MG63 (cell line): ENCODE measurements around the gene VPS39. TPM values are rescaled to one million over a fixed set of nuclear protein-coding genes. Genes with fewer than 3 reads are reported as not detected.

Source experiments
- DNase-seq: peaks from one replicate; pipeline ENCODE4 v3.0.0-alpha.2; 2020
- H3K27me3 ChIP-seq: fragments of 250-450 bp; sonication (Bioruptor Pico); 2 replicates; pipeline ENCODE4 v1.5.1; 2020; ENCODE audit warnings: mild to moderate bottlenecking, moderate library complexity
- H3K36me3 ChIP-seq: fragments of 250-450 bp; sonication (Bioruptor Pico); 2 replicates; pipeline ENCODE4 v1.5.1; 2020; ENCODE audit warnings: mild to moderate bottlenecking, moderate library complexity
- H3K4me3 ChIP-seq: fragments of 250-450 bp; sonication (Bioruptor Pico); 2 replicates; pipeline ENCODE4 v1.5.1; 2020; ENCODE audit warnings: mild to moderate bottlenecking, moderate library complexity
- H3K9me3 ChIP-seq: fragments of 250-450 bp; sonication (Bioruptor Pico); 2 replicates; pipeline ENCODE4 v1.5.1; 2020; ENCODE audit warnings: mild to moderate bottlenecking, moderate library complexity
- total RNA-seq: library from RNA; depleted of rRNA; stranded (reverse); fragments of >200 nt; shearing (Covaris generic); gene quantifications from 2 replicates; pipeline ENCODE4 v1.2.3, GENCODE V29; 2014; ENCODE audit warnings: low replicate concordance

The VPS39 gene
- total RNA-seq, 1 experiment from 2014 or later = 8.7 TPM

DNA sequence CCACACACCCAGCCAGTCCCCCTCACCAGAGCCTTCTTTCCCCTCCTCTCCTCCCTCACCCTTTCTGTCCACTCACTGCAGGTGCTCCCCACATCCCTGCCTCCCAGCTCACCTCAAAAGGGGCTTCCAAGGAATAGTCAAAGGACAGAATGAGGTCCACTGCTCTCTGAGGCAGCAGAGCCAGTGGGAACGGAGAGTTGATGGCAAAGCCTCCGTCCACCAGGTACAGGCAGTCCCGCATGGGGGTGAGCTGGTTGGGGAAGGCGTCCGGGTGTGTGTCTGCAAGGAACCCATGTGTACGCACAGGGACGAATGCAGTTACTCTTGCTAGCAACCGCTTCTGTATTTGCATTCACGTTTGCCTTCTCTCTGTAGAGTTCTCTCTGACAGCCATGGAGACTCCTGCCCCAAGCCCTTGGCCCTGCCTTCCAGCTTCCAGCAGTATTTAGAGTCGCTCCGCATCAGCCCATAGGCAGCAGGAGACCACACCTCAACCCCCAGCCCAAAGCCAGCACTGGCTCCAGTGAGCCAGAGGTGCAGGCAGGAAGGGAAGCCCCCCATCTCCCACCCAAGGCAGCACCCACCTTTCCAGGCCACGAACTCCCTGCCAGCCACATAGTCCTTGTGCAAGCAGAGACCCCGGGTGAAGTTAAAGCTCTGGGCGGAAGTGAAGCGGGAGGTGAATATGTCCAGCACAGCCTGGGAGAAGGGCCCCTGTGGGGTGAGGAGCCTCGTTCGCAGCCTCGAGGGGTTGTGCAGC, 64.1 kb downstream of the VPS39 start:
- Histone ChIP-seq H3K4me3 (no peak overlapping the region), H3K36me3 (no peaks in the 10 kb centered on the region), H3K9me3 (no peaks in the 10 kb centered on the region), H3K27me3 (no peaks in the 10 kb centered on the region)
- no peak for DNase-seq

DNA sequence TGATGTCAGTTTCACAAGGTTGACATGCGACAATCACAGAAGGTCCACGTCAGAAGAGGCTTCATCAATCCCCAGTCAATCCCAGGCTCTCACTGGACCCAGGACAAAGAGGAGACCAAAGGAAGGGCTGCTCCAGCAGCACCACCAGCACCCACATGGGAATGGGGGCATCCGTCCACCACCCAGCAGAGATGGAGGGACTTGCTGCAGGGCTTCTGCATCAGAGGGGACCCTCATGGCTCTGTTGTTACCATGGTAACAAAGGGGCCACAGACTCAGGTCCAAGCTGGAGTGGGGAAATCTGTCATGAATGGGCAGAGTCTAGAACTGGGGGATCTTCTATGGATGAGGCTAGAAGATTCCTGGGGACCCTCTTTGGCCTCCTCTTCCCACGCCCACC, 64.7 kb downstream of the VPS39 start:
- H3K9me3 ChIP-seq = no peaks in the 10 kb centered on the region
- no peaks in the 10 kb centered on the region for H3K27me3 ChIP-seq
- no peak for DNase-seq
- no peaks in the 10 kb centered on the region for H3K36me3 ChIP-seq
- H3K4me3 ChIP-seq = no peak overlapping the region

DNA sequence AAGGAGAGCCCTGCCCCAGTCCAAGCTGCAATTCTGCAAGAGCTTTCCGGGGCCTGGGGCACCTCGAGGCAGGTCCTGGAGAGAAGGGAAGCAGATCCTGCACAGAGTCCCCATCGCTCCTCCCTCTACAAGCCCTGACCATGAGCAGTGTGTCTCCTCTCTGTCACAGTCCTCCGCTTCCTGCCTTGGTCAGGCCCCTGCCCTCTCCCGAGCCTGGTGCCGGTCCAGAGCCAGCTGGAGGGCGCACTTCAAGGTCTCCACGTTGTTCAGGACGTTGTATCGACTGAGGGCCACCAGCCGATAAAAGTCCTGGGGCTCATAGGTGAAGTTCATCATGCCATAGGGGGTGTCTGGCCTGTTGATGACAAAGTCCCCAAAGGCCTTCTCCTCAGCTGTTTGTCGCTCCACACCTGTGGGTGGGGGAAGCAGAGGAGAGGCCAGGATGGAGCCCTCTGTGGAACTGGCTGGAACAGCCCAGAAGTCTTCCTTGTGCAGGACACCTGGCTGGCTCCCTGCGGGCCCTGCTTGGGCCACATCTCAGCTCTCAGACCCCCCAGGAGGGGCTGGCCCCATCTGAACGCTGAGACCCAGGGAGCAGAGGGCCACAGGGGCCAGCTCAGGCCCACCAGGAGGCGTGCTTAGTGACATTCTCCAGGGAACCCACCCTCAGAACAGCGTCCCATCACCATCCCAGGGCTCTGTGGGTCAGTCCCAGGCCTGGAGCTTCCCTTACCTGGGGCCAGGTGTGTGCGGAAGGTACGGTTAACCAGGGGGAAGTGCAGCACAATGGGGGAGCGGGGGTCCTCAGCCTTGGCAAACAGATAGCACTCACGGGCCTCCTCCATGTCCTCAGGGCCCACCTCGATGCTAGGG, 66.1 kb downstream of the VPS39 start:
- H3K36me3 ChIP-seq = no peaks in the 10 kb centered on the region
- H3K27me3 ChIP-seq = no peaks in the 10 kb centered on the region
- no peak for DNase-seq
- H3K9me3 ChIP-seq = no peaks in the 10 kb centered on the region
- no peak overlapping the region for H3K4me3 ChIP-seq

DNA sequence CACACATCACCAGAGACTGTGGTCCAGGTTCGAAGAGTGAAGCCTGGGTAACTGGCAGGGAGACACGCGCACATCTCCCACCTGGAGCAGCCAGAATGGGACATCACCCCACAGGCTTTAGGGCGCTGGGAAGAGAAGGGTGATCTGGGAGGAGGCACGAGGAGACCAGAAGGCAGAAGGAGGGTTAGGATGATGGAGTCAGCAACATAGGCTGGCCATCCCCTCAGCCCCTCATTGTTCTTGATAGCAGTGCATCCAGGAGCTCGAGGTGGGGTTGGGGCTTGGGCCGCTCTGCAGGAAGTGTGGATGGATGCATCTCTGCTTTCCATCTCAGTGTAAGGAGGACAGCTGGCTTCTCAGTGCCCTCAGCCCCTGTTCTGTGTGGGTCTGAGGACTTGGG, 66.9 kb downstream of the VPS39 start:
- no peaks in the 10 kb centered on the region for H3K27me3 ChIP-seq
- H3K9me3 ChIP-seq = no peaks in the 10 kb centered on the region
- H3K36me3 ChIP-seq = no peaks in the 10 kb centered on the region
- DNase-seq = no peak
- H3K4me3 ChIP-seq = no peak overlapping the region

DNA sequence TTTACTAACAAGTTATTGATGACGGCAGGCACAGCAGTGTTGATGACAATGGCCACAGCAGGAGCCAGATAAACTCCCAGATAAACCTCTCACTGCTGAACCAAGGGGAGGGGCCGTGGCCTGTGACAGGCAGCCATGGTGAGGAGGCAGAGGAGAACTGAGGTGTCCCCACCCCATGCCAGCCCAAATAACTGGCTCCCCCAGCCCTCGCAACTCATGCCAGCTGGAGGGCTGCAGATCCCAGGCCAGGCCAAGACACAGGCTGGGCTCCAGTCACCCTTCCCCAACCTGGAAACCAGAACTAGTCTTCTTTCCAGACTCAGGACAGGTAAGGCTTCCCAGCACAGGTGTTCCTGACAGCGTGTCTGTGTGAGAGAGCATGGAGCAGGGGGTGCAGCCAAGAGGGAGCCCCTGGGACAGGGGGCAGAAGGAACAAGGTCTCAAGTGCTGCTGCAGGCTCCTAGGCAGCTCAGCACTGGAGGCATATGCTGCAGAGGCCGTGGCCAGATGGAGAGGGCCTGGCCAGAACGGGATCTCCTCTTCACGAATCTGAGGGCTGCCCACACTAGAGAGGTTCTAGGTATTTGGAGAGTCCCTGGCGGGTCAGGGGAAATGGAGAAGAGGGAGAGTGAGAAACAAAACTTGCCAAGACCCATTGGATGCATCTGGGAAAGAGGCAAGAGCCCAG, 67.6 kb downstream of the VPS39 start:
- Histone ChIP-seq H3K4me3 (no peak overlapping the region), H3K36me3 (no peaks in the 10 kb centered on the region), H3K9me3 (no peaks in the 10 kb centered on the region), H3K27me3 (no peaks in the 10 kb centered on the region)
- no peak for DNase-seq

DNA sequence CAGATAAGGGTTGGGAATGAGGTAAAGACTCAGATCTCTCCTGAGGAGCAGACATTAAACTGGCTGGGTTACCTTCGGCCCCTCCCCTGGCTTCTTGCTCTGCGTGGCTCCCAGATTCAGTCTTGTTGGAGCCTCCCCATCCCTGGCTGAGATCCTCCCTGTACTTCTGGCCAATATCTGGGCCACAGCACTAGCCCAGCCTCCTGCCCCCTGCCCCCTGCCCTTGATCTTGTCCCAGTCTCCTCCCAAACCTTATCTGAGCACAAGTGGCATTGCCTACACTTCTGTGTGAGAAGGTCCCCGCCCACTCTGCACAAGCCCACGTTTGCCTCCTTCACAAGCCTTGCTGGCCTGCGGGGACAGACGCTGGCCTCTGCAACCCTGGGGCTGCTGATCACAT, 68.5 kb downstream of the VPS39 start:
- Histone ChIP-seq H3K4me3 (no peak overlapping the region), H3K27me3 (no peaks in the 10 kb centered on the region), H3K9me3 (no peaks in the 10 kb centered on the region), H3K36me3 (no peaks in the 10 kb centered on the region)
- DNase-seq = no peak

DNA sequence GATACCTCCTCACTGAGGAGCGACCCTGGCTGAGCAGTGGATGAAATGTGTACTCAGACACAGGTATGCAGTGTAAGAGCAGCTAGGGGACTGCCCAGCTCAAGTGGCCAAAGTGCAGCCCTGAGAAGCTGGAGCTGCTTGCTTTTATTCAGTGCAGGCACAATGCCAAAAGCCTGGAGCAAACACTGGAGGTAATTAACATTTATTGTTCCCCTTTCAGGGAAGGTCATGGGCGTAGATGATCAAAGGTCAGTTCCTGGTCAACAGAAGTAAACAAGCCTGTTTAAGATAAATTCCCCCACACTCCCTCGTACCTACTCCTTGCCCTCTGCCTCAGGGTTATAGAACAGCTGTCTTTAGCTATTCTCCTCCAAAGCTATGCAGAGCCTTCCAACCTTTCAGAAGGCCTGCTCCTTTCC, 69.1 kb downstream of the VPS39 start:
- no peak overlapping the region for H3K4me3 ChIP-seq

DNA sequence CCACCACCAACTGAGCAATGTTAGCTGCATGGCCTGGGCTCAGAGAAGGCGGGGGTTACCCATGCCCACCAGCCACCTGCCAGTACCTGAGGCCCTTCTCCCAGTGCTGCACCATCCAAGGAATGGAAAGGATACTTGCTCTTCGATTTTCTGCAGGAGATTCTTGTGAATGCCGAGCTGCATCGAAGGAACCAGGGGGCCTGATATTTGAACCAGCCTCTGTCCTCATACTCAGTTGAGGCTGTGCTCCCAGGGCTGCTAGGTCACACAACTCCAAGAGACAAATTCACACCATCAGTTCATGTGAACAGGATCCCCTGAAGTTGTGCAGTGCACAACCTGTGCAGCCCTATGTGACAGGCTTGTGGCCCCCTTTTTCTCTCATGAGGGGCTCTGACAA, 69.7 kb downstream of the VPS39 start:
- Histone ChIP-seq H3K36me3 (no peaks in the 10 kb centered on the region), H3K9me3 (no peaks in the 10 kb centered on the region), H3K4me3 (no peak overlapping the region), H3K27me3 (no peaks in the 10 kb centered on the region; the same call in 1 of the 2 replicates)
- DNase-seq = no peak

More for the DNA sequence above, 69.1 kb downstream of the VPS39 start:
- no peak for DNase-seq
- no peaks in the 10 kb centered on the region for H3K36me3 ChIP-seq
- H3K27me3 ChIP-seq = no peaks in the 10 kb centered on the region; the same call in 1 of the 2 replicates
- no peaks in the 10 kb centered on the region for H3K9me3 ChIP-seq

DNA sequence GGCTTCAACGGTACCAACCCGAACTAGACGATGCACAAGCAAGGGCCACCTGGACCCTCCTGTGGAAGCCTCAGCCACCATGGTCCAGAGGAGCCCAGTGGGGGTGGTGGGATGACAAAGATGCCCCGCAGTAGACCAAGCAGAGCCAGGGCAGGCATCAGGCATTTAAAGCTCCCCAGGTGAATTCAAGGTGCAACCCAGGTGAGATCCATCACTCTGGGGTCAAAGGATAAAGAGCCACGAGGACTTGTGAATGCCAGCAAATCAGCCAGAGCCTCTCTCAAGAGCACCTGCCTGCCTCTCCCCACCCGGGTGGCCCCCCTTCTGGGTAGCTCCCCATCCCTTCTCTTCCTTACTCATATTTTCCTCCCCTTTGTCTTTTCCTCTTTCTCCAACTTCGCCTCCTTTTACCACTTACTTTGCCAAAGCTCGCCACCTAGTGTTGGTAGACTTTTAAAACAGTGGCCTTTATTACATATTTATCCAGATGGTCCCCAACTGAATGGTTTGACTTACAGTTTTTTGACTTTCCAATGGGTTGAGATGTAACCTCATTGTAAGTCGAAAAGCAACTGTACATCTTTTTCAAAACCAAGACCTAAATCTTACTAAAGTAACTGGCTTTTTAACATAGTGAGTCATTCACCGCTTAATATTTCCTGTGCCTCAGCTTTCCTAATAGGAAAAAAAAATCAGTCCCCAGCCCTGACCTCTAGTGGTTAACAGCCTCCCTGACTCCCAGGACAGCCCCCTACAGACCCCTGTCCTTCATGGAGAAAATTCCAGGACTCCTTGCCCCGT, 70.4 kb downstream of the VPS39 start:
- no peak overlapping the region for H3K4me3 ChIP-seq
- no peak for DNase-seq
- H3K27me3 ChIP-seq = no peaks in the 10 kb centered on the region; the same call in 1 of the 2 replicates
- no peaks in the 10 kb centered on the region for H3K9me3 ChIP-seq
- H3K36me3 ChIP-seq = no peaks in the 10 kb centered on the region

DNA sequence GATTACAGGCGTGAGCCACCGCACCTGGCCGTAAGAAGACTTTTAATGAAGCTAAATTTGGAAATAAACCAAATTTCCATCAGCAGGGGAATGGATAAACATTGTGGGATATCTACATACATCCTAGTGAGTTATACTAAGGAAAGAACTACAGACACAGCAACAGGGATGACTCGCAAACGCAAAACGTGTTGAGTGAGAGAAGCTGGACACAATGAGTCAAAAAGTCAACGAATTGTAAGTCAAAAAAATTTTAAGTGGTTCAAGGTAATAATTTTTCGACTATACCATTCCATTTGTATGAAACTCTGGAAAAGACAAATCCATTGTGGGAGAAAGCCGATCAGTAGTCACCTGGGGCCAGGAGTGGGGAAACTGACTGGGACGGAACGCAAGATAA, 71.6 kb downstream of the VPS39 start:
- Histone ChIP-seq H3K9me3 (no peaks in the 10 kb centered on the region), H3K27me3 (no peaks in the 10 kb centered on the region; the same call in 1 of the 2 replicates), H3K4me3 (no peak overlapping the region), H3K36me3 (no peaks in the 10 kb centered on the region)
- no peak for DNase-seq

DNA sequence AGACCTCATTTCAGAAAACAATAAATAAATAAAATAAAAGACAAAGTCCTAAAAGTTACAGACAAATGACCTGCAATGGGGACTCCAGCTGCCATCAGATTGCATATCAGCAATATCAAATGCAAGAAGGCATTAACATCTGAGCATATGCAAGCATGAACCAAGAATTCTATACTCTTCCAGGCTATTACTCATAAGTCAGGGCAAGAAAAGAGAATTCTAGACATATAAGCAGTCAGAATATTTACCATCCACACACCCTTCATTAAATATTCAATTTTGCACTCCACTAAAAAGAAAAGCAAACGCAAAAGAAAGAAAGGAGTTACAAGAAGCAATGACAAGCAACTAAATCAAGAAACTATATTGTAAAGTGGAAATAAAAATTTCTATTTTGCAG, 72.8 kb downstream of the VPS39 start:
- no peak overlapping the region for H3K4me3 ChIP-seq
- no peaks in the 10 kb centered on the region; the same call in 1 of the 2 replicates for H3K27me3 ChIP-seq
- H3K9me3 ChIP-seq = no peaks in the 10 kb centered on the region
- no peaks in the 10 kb centered on the region for H3K36me3 ChIP-seq
- no peak for DNase-seq

DNA sequence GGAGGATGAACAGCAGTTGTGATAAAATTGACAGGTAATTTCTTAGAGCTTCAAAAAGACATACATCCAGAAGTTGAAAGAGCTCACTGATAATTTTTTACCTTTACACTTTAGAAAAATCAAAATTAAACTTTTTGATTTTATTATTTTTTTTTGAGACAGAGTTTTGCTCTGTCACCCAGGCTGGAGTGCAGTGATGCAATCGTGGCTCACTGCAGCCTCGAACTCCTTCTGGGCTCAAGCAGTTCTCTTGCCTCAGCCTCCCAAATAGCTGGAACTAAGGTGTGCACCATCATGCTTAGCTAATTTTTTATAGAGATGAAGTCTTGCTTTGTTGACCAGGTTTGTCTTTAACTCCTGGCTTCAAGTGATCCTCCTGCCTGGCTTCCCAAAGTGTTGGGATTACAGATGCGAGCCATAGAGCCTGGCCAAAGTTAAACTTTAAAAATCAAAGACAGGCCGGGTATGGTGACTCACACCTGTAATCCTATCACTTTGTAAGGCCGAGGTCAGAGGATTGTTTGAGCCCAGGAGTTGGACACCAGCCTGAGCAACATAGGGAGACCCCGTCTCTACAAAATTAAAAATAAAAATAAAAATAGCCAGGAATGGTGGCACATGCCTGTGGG, 73.4 kb downstream of the VPS39 start:
- H3K36me3 ChIP-seq = no peaks in the 10 kb centered on the region
- H3K9me3 ChIP-seq = no peaks in the 10 kb centered on the region
- no peak overlapping the region for H3K4me3 ChIP-seq
- no peaks in the 10 kb centered on the region; the same call in 1 of the 2 replicates for H3K27me3 ChIP-seq
- DNase-seq = no peak

DNA sequence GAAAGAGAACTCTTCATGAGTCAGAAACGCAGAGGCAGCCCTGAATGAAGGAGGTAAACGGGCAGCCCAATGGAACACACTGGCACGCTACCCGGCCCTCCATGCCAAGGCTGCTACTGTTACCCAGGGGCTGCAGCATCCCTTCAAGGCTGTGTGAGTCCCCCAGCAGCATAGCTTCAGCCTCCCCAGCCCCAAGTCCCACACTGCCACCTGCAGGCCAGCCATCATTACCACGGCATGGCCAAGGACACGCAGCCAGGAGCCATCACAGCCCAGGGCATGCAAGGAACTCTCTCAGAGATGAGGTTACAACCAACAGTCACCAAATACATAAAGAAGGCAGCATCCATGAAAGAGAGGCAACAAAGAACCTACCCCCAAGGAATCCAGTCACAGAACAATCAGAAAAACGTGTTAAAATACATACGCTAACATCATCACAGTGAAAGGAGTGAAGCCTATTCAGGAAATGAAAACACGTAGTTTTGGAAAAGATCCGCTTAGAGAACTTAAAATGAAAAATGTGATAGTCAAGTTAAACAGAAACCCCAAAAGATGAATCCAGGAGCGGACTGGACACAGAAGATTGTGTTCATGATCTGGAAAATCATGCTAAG, 74.1 kb downstream of the VPS39 start:
- no peaks in the 10 kb centered on the region for H3K9me3 ChIP-seq
- no peak overlapping the region for H3K4me3 ChIP-seq

DNA sequence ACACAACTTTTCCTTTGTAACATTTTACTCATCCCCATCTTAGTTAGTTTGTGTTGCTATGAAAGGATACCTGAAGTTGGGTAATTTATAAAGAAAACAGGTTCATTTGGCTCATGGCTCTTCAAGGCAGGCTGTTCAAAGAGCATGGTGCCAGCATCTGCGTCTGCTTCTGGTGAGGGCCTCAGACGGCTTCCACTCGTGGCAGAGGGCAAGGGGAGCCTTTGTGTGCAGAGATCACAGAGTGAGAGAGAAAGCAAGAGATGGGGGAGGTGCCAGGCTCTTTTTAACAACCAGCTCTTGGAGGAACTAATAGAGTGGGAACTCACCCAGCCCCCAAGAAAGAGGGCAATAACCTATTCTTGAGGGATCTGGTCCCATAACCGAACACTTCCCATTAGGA, 74.7 kb downstream of the VPS39 start:
- H3K4me3 ChIP-seq = no peak overlapping the region
- no peak for DNase-seq
- no peaks in the 10 kb centered on the region for H3K9me3 ChIP-seq
- no peaks in the 10 kb centered on the region for H3K36me3 ChIP-seq
- no peaks in the 10 kb centered on the region; the same call in 1 of the 2 replicates for H3K27me3 ChIP-seq

More for the DNA sequence above, 74.1 kb downstream of the VPS39 start:
- Histone ChIP-seq H3K36me3 (no peaks in the 10 kb centered on the region), H3K27me3 (no peaks in the 10 kb centered on the region; the same call in 1 of the 2 replicates)
- DNase-seq = peak; percentile 46
